ENCODE results near the gene PIP4K2C. TPM values are rescaled to one million over a fixed set of nuclear protein-coding genes. Genes with fewer than 3 reads are reported as not detected.
"Not testable (repeated sequence)": the region's sequence is repeated elsewhere in the genome, so short reads cannot be mapped to it uniquely, and the experiment has no call there.

Gene PIP4K2C
- total and polyA plus RNA-seq, 4 donors = 13.7 to 42.2 (median 20.8) TPM

- H3K9ac ChIP-seq (ENCODE audit: insufficient read depth in 1 of 2, low read length in 2 of 2) = no peak overlapping the region
- ATAC-seq (ENCODE audit: insufficient read depth, low FRiP score) (no peak), DNase-seq (no peak)
- H3K27me3 ChIP-seq (ENCODE audit: control insufficient read depth in 3 of 3, insufficient read depth in 3 of 3, low read length in 2 of 3) = peaks cover 0 to 16% (median 2%) of the 10 kb centered on the region in 3 donors
- no peaks in the 10 kb centered on the region for H3K36me3 ChIP-seq (ENCODE audit: control insufficient read depth in 4 of 4, insufficient read depth in 4 of 4, low read length in 4 of 4)
- H3K27ac ChIP-seq (ENCODE audit: low read depth in 1 of 2, low read length in 1 of 2) = no peak overlapping the region
- no peaks in the 10 kb centered on the region for H3K9me3 ChIP-seq (ENCODE audit: control insufficient read depth in 4 of 4, insufficient read depth in 3 of 4, low read length in 3 of 4)
- no peaks in the 10 kb centered on the region for H3K4me1 ChIP-seq (ENCODE audit: control insufficient read depth in 5 of 5, insufficient read depth in 5 of 5, low read length in 5 of 5)
- TF ChIP-seq CTCF (IDR thresholded peaks at IDR 0.05; ENCODE audit: control extremely low read depth, extremely low read depth) = no peak
- H3K4me3 ChIP-seq = no peak overlapping the region
- WGBS, 2 donors = 56 to 63% methylated on average over 5 of the region's 5 CpGs
Measured at GRCh38 chr12:57641699-57642442, 50.9 kb downstream of the PIP4K2C start.

- not testable (repeated sequence) for H3K27me3 ChIP-seq (ENCODE audit: control insufficient read depth in 3 of 3, insufficient read depth in 3 of 3, low read length in 2 of 3); H3K9ac ChIP-seq (ENCODE audit: insufficient read depth in 1 of 2, low read length in 2 of 2); H3K4me1 ChIP-seq (ENCODE audit: control insufficient read depth in 5 of 5, insufficient read depth in 5 of 5, low read length in 5 of 5); H3K4me3 ChIP-seq; H3K9me3 ChIP-seq (ENCODE audit: control insufficient read depth in 4 of 4, insufficient read depth in 3 of 4, low read length in 3 of 4); H3K36me3 ChIP-seq (ENCODE audit: control insufficient read depth in 4 of 4, insufficient read depth in 4 of 4, low read length in 4 of 4); ATAC-seq (ENCODE audit: insufficient read depth, low FRiP score); H3K27ac ChIP-seq (ENCODE audit: low read depth in 1 of 2, low read length in 1 of 2)
- DNase-seq = peak in 1 of 3 donors; percentile 31
- 78 to 82% methylated on average over 13 of the region's 13 CpGs for WGBS, 2 donors
Measured at GRCh38 chr12:57645990-57646658, 55.1 kb downstream of the PIP4K2C start.

GRCh38 chr12:57646659-57647049, 55.7 kb downstream of the PIP4K2C start:
- H3K27me3 ChIP-seq (ENCODE audit: control insufficient read depth in 3 of 3, insufficient read depth in 3 of 3, low read length in 2 of 3); DNase-seq; ATAC-seq (ENCODE audit: insufficient read depth, low FRiP score); H3K9me3 ChIP-seq (ENCODE audit: control insufficient read depth in 4 of 4, insufficient read depth in 3 of 4, low read length in 3 of 4); H3K36me3 ChIP-seq (ENCODE audit: control insufficient read depth in 4 of 4, insufficient read depth in 4 of 4, low read length in 4 of 4); H3K4me1 ChIP-seq (ENCODE audit: control insufficient read depth in 5 of 5, insufficient read depth in 5 of 5, low read length in 5 of 5); H3K9ac ChIP-seq (ENCODE audit: insufficient read depth in 1 of 2, low read length in 2 of 2); H3K4me3 ChIP-seq; H3K27ac ChIP-seq (ENCODE audit: low read depth in 1 of 2, low read length in 1 of 2): not testable (repeated sequence)
- 93 to 96% methylated on average over 6 to 10 of the region's 15 CpGs for WGBS, 2 donors

Other genes with a start within 250 kb of the PIP4K2C start
- 10 to 100 TPM; 41.9 to 60.7 TPM for gene R3HDM2, start 160.1 kb upstream of the PIP4K2C start, total RNA-seq
- 10 to 100 TPM; 18.1 to 19.4 TPM for gene R3HDM2, start 160.1 kb upstream of the PIP4K2C start, polyA plus RNA-seq
- not detected for gene INHBC, start 156.4 kb upstream of the PIP4K2C start, total RNA-seq
- gene INHBC, start 156.4 kb upstream of the PIP4K2C start, polyA plus RNA-seq = under 1 TPM in 1 of 2 donors, not detected in 1; 0.02 TPM
- gene INHBE, start 135.9 kb upstream of the PIP4K2C start, total RNA-seq = under 1 TPM in 1 of 2 donors, not detected in 1; 0.12 TPM
- not detected for gene INHBE, start 135.9 kb upstream of the PIP4K2C start, polyA plus RNA-seq
- gene GLI1, start 131.4 kb upstream of the PIP4K2C start, total RNA-seq = 1 to 10 TPM; 2.4 to 5.7 TPM
- 1 to 10 TPM in 1 of 2 donors, under 1 TPM in 1; 0.74 to 1.7 TPM for gene GLI1, start 131.4 kb upstream of the PIP4K2C start, polyA plus RNA-seq
- gene ARHGAP9, start 111.3 kb upstream of the PIP4K2C start, total RNA-seq = 10 to 100 TPM; 14.7 to 40.0 TPM
- gene ARHGAP9, start 111.3 kb upstream of the PIP4K2C start, polyA plus RNA-seq = 10 to 100 TPM; 26.2 to 62.1 TPM
- 100 to 1,000 TPM in 1 of 2 donors, 10 to 100 TPM in 1; 55.9 to 213 TPM for gene MARS1, start 103.1 kb upstream of the PIP4K2C start, total RNA-seq
- gene MARS1, start 103.1 kb upstream of the PIP4K2C start, polyA plus RNA-seq = 100 to 1,000 TPM in 1 of 2 donors, 10 to 100 TPM in 1; 95.0 to 156 TPM
- gene DDIT3, start 70.7 kb upstream of the PIP4K2C start, total RNA-seq = 10 to 100 TPM; 31.0 to 34.7 TPM
- 10 to 100 TPM; 68.1 to 74.7 TPM for gene DDIT3, start 70.7 kb upstream of the PIP4K2C start, polyA plus RNA-seq
- 100 to 1,000 TPM in 1 of 2 donors, 10 to 100 TPM in 1; 26.0 to 132 TPM for gene MBD6, start 68.4 kb upstream of the PIP4K2C start, total RNA-seq
- gene MBD6, start 68.4 kb upstream of the PIP4K2C start, polyA plus RNA-seq = 10 to 100 TPM; 36.7 to 42.4 TPM
- 10 to 100 TPM; 78.3 to 90.1 TPM for gene DCTN2, start 44.0 kb upstream of the PIP4K2C start, total RNA-seq
- 100 to 1,000 TPM in 1 of 2 donors, 10 to 100 TPM in 1; 60.0 to 110 TPM for gene DCTN2, start 44.0 kb upstream of the PIP4K2C start, polyA plus RNA-seq
- under 1 TPM; 0.21 to 0.34 TPM for gene KIF5A, start 41.1 kb upstream of the PIP4K2C start, total RNA-seq
- under 1 TPM; 0.05 to 0.06 TPM for gene KIF5A, start 41.1 kb upstream of the PIP4K2C start, polyA plus RNA-seq
- gene DTX3, start 13.6 kb downstream of the PIP4K2C start, total RNA-seq = 10 to 100 TPM; 26.6 to 40.1 TPM
- gene DTX3, start 13.6 kb downstream of the PIP4K2C start, polyA plus RNA-seq = 10 to 100 TPM; 13.9 to 23.2 TPM
- gene ARHGEF25, start 20.2 kb downstream of the PIP4K2C start, total RNA-seq = 10 to 100 TPM; 12.3 to 23.0 TPM
- gene ARHGEF25, start 20.2 kb downstream of the PIP4K2C start, polyA plus RNA-seq = 10 to 100 TPM in 1 of 2 donors, 1 to 10 TPM in 1; 7.8 to 10.4 TPM
- 1 to 10 TPM in 1 of 2 donors, under 1 TPM in 1; 0.51 to 2.5 TPM for gene B4GALNT1, start 42.0 kb downstream of the PIP4K2C start, total RNA-seq
- gene B4GALNT1, start 42.0 kb downstream of the PIP4K2C start, polyA plus RNA-seq = under 1 TPM; 0.53 to 0.93 TPM
- gene OS9, start 102.9 kb downstream of the PIP4K2C start, total RNA-seq = 100 to 1,000 TPM; 174 to 324 TPM
- 100 to 1,000 TPM; 144 to 356 TPM for gene OS9, start 102.9 kb downstream of the PIP4K2C start, polyA plus RNA-seq
- gene AGAP2, start 147.6 kb downstream of the PIP4K2C start, total RNA-seq = 1 to 10 TPM; 1.5 to 4.8 TPM
- 1 to 10 TPM; 1.4 to 4.4 TPM for gene AGAP2, start 147.6 kb downstream of the PIP4K2C start, polyA plus RNA-seq
- gene TSPAN31, start 153.8 kb downstream of the PIP4K2C start, total RNA-seq = 10 to 100 TPM; 37.4 to 61.1 TPM
- gene TSPAN31, start 153.8 kb downstream of the PIP4K2C start, polyA plus RNA-seq = 10 to 100 TPM; 32.4 to 54.9 TPM
- 100 to 1,000 TPM in 1 of 2 donors, 10 to 100 TPM in 1; 69.7 to 105 TPM for gene CDK4, start 161.1 kb downstream of the PIP4K2C start, total RNA-seq
- gene CDK4, start 161.1 kb downstream of the PIP4K2C start, polyA plus RNA-seq = 100 to 1,000 TPM in 1 of 2 donors, 10 to 100 TPM in 1; 75.1 to 115 TPM
- gene MARCHF9, start 163.9 kb downstream of the PIP4K2C start, total RNA-seq = 10 to 100 TPM; 12.1 to 23.2 TPM
- gene MARCHF9, start 163.9 kb downstream of the PIP4K2C start, polyA plus RNA-seq = 10 to 100 TPM; 13.7 to 31.1 TPM
- 1 to 10 TPM; 2.9 to 4.3 TPM for gene CYP27B1, start 175.9 kb downstream of the PIP4K2C start, total RNA-seq
- 1 to 10 TPM; 1.7 to 5.8 TPM for gene CYP27B1, start 175.9 kb downstream of the PIP4K2C start, polyA plus RNA-seq
- gene METTL1, start 180.9 kb downstream of the PIP4K2C start, total RNA-seq = 10 to 100 TPM in 1 of 2 donors, 1 to 10 TPM in 1; 2.8 to 29.5 TPM
- gene METTL1, start 180.9 kb downstream of the PIP4K2C start, polyA plus RNA-seq = 10 to 100 TPM; 33.7 to 35.5 TPM
- 10 to 100 TPM in 1 of 2 donors, 1 to 10 TPM in 1; 7.6 to 11.5 TPM for gene EEF1AKMT3, start 181.4 kb downstream of the PIP4K2C start, total RNA-seq
- 1 to 10 TPM; 3.6 to 4.2 TPM for gene EEF1AKMT3, start 181.4 kb downstream of the PIP4K2C start, polyA plus RNA-seq
- gene TSFM, start 191.6 kb downstream of the PIP4K2C start, total RNA-seq = 10 to 100 TPM; 17.1 to 28.0 TPM
- gene TSFM, start 191.6 kb downstream of the PIP4K2C start, polyA plus RNA-seq = 10 to 100 TPM; 23.9 to 40.0 TPM
- gene AVIL, start 227.5 kb downstream of the PIP4K2C start, total RNA-seq = 1 to 10 TPM; 8.1 to 9.7 TPM
- gene AVIL, start 227.5 kb downstream of the PIP4K2C start, polyA plus RNA-seq = 10 to 100 TPM in 1 of 2 donors, 1 to 10 TPM in 1; 4.3 to 11.7 TPM

Measured in lung (tissue), 12 donors.